GM12878 (cell line): Measurements from ENCODE around the gene PAX4. TPM values are rescaled to one million over a fixed set of nuclear protein-coding genes. Genes with fewer than 3 reads are reported as not detected.

Experiments
- ATAC-seq: fragments of 200-7000 bp; cut with Tn5 transposase; 3 replicates; pipeline ENCODE4 v1.9.1; 2020; ENCODE audit warnings: mild to moderate bottlenecking, moderate library complexity
- BruUV-seq: library from RNA; stranded (reverse); fragments of 400-500 nt; replicated peaks from 2 replicates; lab custom pipeline; 2021; lab: Mats Ljungman, UMichigan
- CTCF ChIA-PET: fragments of 300-600 bp; sonication (Branson Sonifier 250); formaldehyde crosslinking; extraction: SDS; loops from one replicate; lab custom pipeline; 2021; ENCODE audit warnings: inconsistent platforms; lab: Yijun Ruan, JAX
- POLR2A ChIA-PET: fragments of 350-600 bp; formaldehyde crosslinking; extraction: SDS; loops from one replicate; lab custom pipeline; 2021; ENCODE audit warnings: inconsistent platforms; lab: Charles Lee
- RAD21 ChIA-PET: fragments of 300-600 bp; sonication (Branson Sonifier 250); formaldehyde crosslinking; loops from one replicate; lab custom pipeline; 2023; ENCODE audit warnings: antibody characterized with exemption; ENCODE audit not compliant: unreplicated experiment; lab: Charles Lee
- SMC1A ChIA-PET: fragments of 300-600 bp; sonication (Branson Sonifier 250); formaldehyde crosslinking; loops from one replicate; lab custom pipeline; 2023; ENCODE audit not compliant: unreplicated experiment, uncharacterized antibody; lab: Charles Lee
- DNase-seq: peaks from one replicate; pipeline ENCODE4 v3.0.0-alpha.2; 2011; ENCODE audit warnings: low read depth, low spot score
- FAIRE-seq: peaks from 3 replicates; lab custom pipeline; 2011; peaks lifted over from hg19 to GRCh38; lab: Jason Lieb, UNC
- H2AFZ ChIP-seq: 2 replicates; pipeline ENCODE4 v1.6.0; 2011; ENCODE audit warnings: low read depth, low read length, control low read depth; ENCODE audit not compliant: control insufficient read depth
- H3K27ac ChIP-seq: 2 replicates; pipeline ENCODE4 v1.5.1; 2011; ENCODE audit warnings: control low read depth; ENCODE audit not compliant: control insufficient read depth, insufficient read depth
- H3K27me3 ChIP-seq, 2 experiments: replicated peaks in 1 of 2; 2 replicates each; pipeline versions ENCODE4 v1.6.0 to v1.6.1; 2011; ENCODE audit warnings: low read length in 1 of 2; ENCODE audit not compliant: control insufficient read depth in 2 of 2, insufficient read depth in 2 of 2
- H3K36me3 ChIP-seq, 2 experiments: 2 replicates each; pipeline ENCODE4 v1.5.1; 2011; ENCODE audit warnings: low read length in 1 of 2; ENCODE audit not compliant: control insufficient read depth in 2 of 2, insufficient read depth in 2 of 2
- H3K4me1 ChIP-seq: 2 replicates; pipeline ENCODE4 v1.6.1; 2011; ENCODE audit warnings: mild to moderate bottlenecking, low read length, moderate library complexity, mixed read lengths; ENCODE audit not compliant: control insufficient read depth, insufficient read depth
- H3K4me2 ChIP-seq: 2 replicates; pipeline ENCODE4 v1.6.0; 2011; ENCODE audit warnings: control low read depth; ENCODE audit not compliant: control insufficient read depth, insufficient read depth
- H3K4me3 ChIP-seq: fragments of 200-600 bp; sonication (generic); 2 replicates; pipeline ENCODE4 v1.5.1; 2016
- H3K79me2 ChIP-seq: 2 replicates; pipeline ENCODE4 v1.6.0; 2011; ENCODE audit warnings: low read length; ENCODE audit not compliant: control insufficient read depth, insufficient read depth
- H3K9ac ChIP-seq: 2 replicates; pipeline ENCODE4 v1.8.0; 2011; ENCODE audit warnings: low read length, control low read depth, mixed read lengths; ENCODE audit not compliant: control insufficient read depth, insufficient read depth
- H3K9me3 ChIP-seq: replicated peaks from 3 replicates; pipeline ENCODE4 v1.5.1; 2011; ENCODE audit warnings: mild to moderate bottlenecking, low read length; ENCODE audit not compliant: control insufficient read depth, insufficient read depth
- H4K20me1 ChIP-seq: 2 replicates; pipeline ENCODE4 v1.6.0; 2011; ENCODE audit not compliant: control insufficient read depth, insufficient read depth
- BMI1 ChIP-seq: fragments of 450-650 bp; IDR thresholded peaks from 2 replicates; pipeline ENCODE4 v1.6.1; 2016; ENCODE audit warnings: mild to moderate bottlenecking, moderate library complexity, borderline replicate concordance
- GABPA ChIP-seq: IDR thresholded peaks from 2 replicates; pipeline ENCODE4 v1.6.1; 2014; ENCODE audit warnings: antibody characterized with exemption, low read depth, mild to moderate bottlenecking, inconsistent platforms
- LARP7 ChIP-seq: fragments of 450-650 bp; IDR thresholded peaks from 2 replicates; pipeline ENCODE4 v1.6.1; 2017; ENCODE audit warnings: mild to moderate bottlenecking
- NFYB ChIP-seq: IDR thresholded peaks from 2 replicates; pipeline ENCODE4 v1.6.1; 2011; ENCODE audit warnings: low read depth, mild to moderate bottlenecking, low read length, improper control_type of control experiment, moderate library complexity; ENCODE audit not compliant: insufficient read depth
- NR2F1 ChIP-seq: fragments of 450-650 bp; conservative IDR thresholded peaks from 2 replicates; pipeline ENCODE4 v1.6.1; 2017; ENCODE audit warnings: mild to moderate bottlenecking
- PAX5 ChIP-seq: IDR thresholded peaks from 2 replicates; pipeline ENCODE4 v1.6.1; 2011; ENCODE audit warnings: low read depth, low read length, borderline replicate concordance
- PAX8 ChIP-seq: fragments of 450-650 bp; IDR thresholded peaks from 2 replicates; pipeline ENCODE4 v1.6.1; 2017; ENCODE audit warnings: mild to moderate bottlenecking, moderate library complexity
- POLR2AphosphoS5 ChIP-seq: IDR thresholded peaks from 2 replicates; pipeline ENCODE4 v1.6.1; 2011; ENCODE audit warnings: mild to moderate bottlenecking, low read length, inconsistent platforms
- SREBF1 ChIP-seq: IDR thresholded peaks from 2 replicates; pipeline ENCODE4 v1.6.1; 2012; ENCODE audit warnings: mild to moderate bottlenecking, low read length
- SUZ12 ChIP-seq: fragments of 200-600 bp; sonication (generic); IDR thresholded peaks from one replicate; pipeline ENCODE4 v1.6.1; 2018; ENCODE audit warnings: antibody characterized with exemption, mild to moderate bottlenecking; ENCODE audit not compliant: unreplicated experiment
- TAF1 ChIP-seq: IDR thresholded peaks from 2 replicates; pipeline ENCODE4 v1.6.1; 2011; ENCODE audit warnings: mild to moderate bottlenecking, low read depth, low read length, borderline replicate concordance
- ZNF274 ChIP-seq: IDR thresholded peaks from one replicate; pipeline ENCODE4 v1.8.0; 2011; ENCODE audit not compliant: insufficient read length, insufficient read depth
- WGBS: methylation state at CpG from one replicate; pipeline ENCODE4 v1.1.6; 2016; ENCODE audit warnings: low lambda C conversion rate; ENCODE audit not compliant: insufficient replicate concordance, insufficient coverage; ENCODE audit errors: missing lambda C conversion rate; 5-methylcytosine and 5-hydroxymethylcytosine counted together
- in situ Hi-C: fragments of 300-500 bp; cut with MboI; formaldehyde crosslinking; loops from 9 replicates; pipeline ENCODE4 v1.14.3; 2018; ENCODE audit warnings: mixed read lengths
- intact Hi-C: fragments of 100-400 bp; cut with micrococcal nuclease; formaldehyde crosslinking; loops from one replicate; pipeline ENCODE4 v1.14.2; 2022; ENCODE audit not compliant: unreplicated experiment
- polyA plus RNA-seq, 11 experiments: library from polyadenylated mRNA; depleted of rRNA in 4 of 11; unstranded in 6 of 11; stranded (reverse) in 5 of 11; fragments of >200 nt; fragmentation: Nextera tagmentation in 4 of 11; fragmentation: Illumina TruSeq in 1 of 11; extraction: Ambion mirVana in 4 of 11; extraction: Trizol in 1 of 11; gene quantifications; 1 replicate in 1 of 11; 2 replicates in 10 of 11; pipeline versions ENCODE4 v1.2.1 to v1.2.3, GENCODE V29; 2011 to 2016; ENCODE audit warnings: inconsistent platforms in 2 of 11, missing spikeins in 2 of 11, low read depth in 1 of 11
- total RNA-seq, 4 experiments: library from RNA; depleted of rRNA in 3 of 4; stranded (reverse); fragments of >200 nt in 3 of 4; fragmentation: Illumina TruSeq in 1 of 4; extraction: Trizol in 1 of 4; gene quantifications; 2 replicates each; pipeline versions ENCODE4 v1.2.1 to v1.2.3, GENCODE V29; 2013 to 2021
- TF ChIP-seq, protein P1 (sequence below): fragments of 450-650 bp; IDR thresholded peaks from 2 replicates; pipeline ENCODE4 v1.6.1; 2017; ENCODE audit warnings: low read depth, mild to moderate bottlenecking, moderate library complexity
- TF ChIP-seq, protein P2 (sequence below): IDR thresholded peaks from 2 replicates; pipeline ENCODE4 v1.6.1; 2011; ENCODE audit warnings: borderline replicate concordance, low read depth, mild to moderate bottlenecking, moderate library complexity, low read length; ENCODE audit not compliant: insufficient read depth, poor library complexity, severe bottlenecking
- TF ChIP-seq, protein P3 (sequence below): fragments of 450-650 bp; IDR thresholded peaks from 2 replicates; pipeline ENCODE4 v1.6.1; 2014; ENCODE audit warnings: mild to moderate bottlenecking

Gene PAX4
- total and polyA plus RNA-seq, 10 of the 15 experiments (the other 5 are each of a cell fraction or from before 2014, with no cell fraction given), result 0.27 TPM; not detected in 9

DNA sequence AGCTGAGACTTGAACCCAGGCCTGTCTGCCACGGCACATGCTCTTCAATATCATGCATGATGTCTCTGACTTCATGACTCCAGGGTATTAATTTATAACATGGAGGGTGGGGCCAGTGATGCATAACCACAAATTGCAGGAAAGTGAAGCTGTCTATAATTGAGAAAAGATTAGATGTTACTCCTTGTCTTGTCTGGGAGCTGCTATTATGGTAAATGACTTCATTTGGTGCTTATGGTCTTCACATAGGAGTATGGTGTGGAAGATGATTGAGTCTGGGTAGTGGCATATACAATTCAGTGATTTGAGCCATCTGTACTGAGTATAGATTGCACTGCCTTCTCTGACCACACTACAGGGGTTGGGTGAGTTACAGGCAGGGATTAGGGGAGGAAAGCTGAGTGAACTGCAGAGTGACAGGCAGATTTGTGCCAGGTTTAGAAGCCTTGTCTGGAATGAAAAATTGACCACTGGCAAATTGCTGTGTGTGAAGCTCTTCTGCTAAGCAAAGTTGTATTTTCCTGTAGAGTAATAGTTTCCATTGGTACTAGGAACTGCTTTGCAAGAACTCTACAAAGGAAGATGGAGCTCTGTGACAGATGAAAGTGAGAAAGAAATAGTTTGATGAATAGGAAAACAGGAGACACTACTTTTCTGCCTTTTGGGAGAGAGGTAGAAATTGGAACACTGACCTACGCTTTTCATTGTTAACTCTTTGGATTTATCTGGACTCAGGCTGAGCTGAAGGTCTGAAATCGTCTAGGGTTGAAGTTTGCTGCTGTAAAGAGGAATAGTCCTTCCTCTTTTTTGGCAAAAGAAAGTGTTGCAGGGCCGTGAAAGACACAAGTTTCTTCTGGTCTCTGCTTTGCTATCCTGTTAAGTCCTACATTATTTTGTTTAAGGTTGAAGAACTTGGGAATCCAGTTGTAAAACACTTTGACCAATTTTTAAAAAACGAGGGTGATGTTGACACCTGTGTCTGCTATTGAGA lies 36.8 kb upstream of the PAX4 start (continued):
- no peak for TF ChIP-seq SREBF1
- no peak for TF ChIP-seq NFYB
- TF ChIP-seq PAX8, result no peak
- TF ChIP-seq, protein P1, sequence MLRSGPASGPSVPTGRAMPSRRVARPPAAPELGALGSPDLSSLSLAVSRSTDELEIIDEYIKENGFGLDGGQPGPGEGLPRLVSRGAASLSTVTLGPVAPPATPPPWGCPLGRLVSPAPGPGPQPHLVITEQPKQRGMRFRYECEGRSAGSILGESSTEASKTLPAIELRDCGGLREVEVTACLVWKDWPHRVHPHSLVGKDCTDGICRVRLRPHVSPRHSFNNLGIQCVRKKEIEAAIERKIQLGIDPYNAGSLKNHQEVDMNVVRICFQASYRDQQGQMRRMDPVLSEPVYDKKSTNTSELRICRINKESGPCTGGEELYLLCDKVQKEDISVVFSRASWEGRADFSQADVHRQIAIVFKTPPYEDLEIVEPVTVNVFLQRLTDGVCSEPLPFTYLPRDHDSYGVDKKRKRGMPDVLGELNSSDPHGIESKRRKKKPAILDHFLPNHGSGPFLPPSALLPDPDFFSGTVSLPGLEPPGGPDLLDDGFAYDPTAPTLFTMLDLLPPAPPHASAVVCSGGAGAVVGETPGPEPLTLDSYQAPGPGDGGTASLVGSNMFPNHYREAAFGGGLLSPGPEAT, result 0 out of 2 replicates have a peak, but pooled peaks have one; percentile 19
- no peak for TF ChIP-seq ZNF274

DNA sequence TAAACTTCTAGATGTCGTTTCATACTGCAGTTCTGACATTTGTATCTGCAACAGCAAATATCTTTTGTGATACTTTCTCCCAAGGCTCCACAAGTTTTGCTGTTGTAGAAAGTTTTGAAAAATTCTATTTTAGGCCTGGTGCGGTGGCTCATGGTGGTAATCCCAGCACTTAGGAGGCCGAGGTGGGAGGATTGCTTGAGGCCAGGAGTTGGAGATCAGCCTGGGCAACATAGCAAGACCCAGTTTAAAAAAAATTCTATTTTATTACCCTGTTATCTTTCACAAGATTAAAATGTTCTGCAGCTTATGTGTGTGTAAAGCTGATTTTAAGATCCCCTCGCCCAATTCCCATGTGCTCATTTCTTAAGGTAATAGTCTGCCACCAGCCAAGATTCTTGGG lies 35.5 kb upstream of the PAX4 start:
- Histone ChIP-seq H3K27me3 (no peaks in the 10 kb centered on the region), H3K36me3 (peaks cover 0 to 16% of the 10 kb centered on the region in 2 experiments; a peak in 2 of 4 replicates), H4K20me1 (peaks cover 5% of the 10 kb centered on the region; the same call in 1 of the 2 replicates), H3K4me2 (peak overlapping the region; percentile 85), H3K79me2 (peaks cover 69% of the 10 kb centered on the region), H3K27ac (peak overlapping the region; percentile 92; the same call in 1 of the 2 replicates), H2AFZ (no peak overlapping the region), H3K4me1 (peaks cover 14% of the 10 kb centered on the region), H3K4me3 (peak overlapping the region; percentile 89), H3K9ac (peak overlapping the region; percentile 93), H3K9me3 (no peaks in the 10 kb centered on the region)
- FAIRE-seq (no peak), DNase-seq (no peak), ATAC-seq (no peak)
- ChIA-PET CTCF (interaction anchor here (1.3 kb wide), 1 partner anchor 8 kb away, joined by 4 read pairs; no protein-coding TSS in a partner anchor), RAD21 (interaction anchor here (1.3 kb wide), 1 partner anchor 17 kb away, joined by 3 read pairs; no protein-coding TSS in a partner anchor), POLR2A (interaction anchor here (1.2 kb wide), 1 partner anchor 72 kb away, joined by 3 read pairs; no protein-coding TSS in a partner anchor), SMC1A (interaction anchor here (0.5 to 1.6 kb wide), 5 partner anchors 9 to 305 kb away, joined by 3 to 4 read pairs (median 3); no protein-coding TSS in a partner anchor)
- 74% methylated on average over 4 of the region's 4 CpGs for WGBS
- no peak for TF ChIP-seq NR2F1
- TF ChIP-seq, protein P2, sequence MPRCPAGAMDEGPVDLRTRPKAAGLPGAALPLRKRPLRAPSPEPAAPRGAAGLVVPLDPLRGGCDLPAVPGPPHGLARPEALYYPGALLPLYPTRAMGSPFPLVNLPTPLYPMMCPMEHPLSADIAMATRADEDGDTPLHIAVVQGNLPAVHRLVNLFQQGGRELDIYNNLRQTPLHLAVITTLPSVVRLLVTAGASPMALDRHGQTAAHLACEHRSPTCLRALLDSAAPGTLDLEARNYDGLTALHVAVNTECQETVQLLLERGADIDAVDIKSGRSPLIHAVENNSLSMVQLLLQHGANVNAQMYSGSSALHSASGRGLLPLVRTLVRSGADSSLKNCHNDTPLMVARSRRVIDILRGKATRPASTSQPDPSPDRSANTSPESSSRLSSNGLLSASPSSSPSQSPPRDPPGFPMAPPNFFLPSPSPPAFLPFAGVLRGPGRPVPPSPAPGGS, result no peak
- no peak for TF ChIP-seq PAX8
- TF ChIP-seq PAX5, result no peak
- TF ChIP-seq, protein P3, sequence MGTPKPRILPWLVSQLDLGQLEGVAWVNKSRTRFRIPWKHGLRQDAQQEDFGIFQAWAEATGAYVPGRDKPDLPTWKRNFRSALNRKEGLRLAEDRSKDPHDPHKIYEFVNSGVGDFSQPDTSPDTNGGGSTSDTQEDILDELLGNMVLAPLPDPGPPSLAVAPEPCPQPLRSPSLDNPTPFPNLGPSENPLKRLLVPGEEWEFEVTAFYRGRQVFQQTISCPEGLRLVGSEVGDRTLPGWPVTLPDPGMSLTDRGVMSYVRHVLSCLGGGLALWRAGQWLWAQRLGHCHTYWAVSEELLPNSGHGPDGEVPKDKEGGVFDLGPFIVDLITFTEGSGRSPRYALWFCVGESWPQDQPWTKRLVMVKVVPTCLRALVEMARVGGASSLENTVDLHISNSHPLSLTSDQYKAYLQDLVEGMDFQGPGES, result no peak
- TF ChIP-seq SUZ12, result no peak
- TF ChIP-seq SREBF1, result no peak
- no peak for TF ChIP-seq BMI1
- no peak for TF ChIP-seq LARP7
- TF ChIP-seq NFYB, result no peak
- no peak for TF ChIP-seq TAF1
- no peak for TF ChIP-seq GABPA
- TF ChIP-seq POLR2AphosphoS5, result no peak
- in situ Hi-C loops, result no loop called here
- no TSS peak for BruUV-seq
- intact Hi-C loops, result loop anchor here (2.0 to 5.0 kb wide), 2 partner anchors 65 to 261 kb away; partner anchors contain the start of genes ARF5 and ZNF800
